H1 (cell line): ENCODE data around the gene FAM193B. TPM values are rescaled to one million over a fixed set of nuclear protein-coding genes. Genes with fewer than 3 reads are reported as not detected.

Experiments
- CTCF ChIA-PET: fragments of 300-600 bp; sonication (Branson Sonifier 250); formaldehyde crosslinking; loops from one replicate; lab custom pipeline; 2021; ENCODE audit not compliant: partially characterized antibody; lab: Charles Lee
- POLR2A ChIA-PET: fragments of 300-600 bp; sonication (Branson Sonifier 250); formaldehyde crosslinking; loops from one replicate; lab custom pipeline; 2021; ENCODE audit warnings: inconsistent platforms; ENCODE audit not compliant: partially characterized antibody; lab: Charles Lee
- DNase-seq, 2 experiments: peaks; one replicate each; pipeline versions ENCODE4 v3.0.0 to v3.0.0-alpha.2; 2010 to 2022; ENCODE audit warnings: low spot score in 2 of 2, low read depth in 1 of 2, mixed read lengths in 1 of 2
- FAIRE-seq: peaks from 2 replicates; lab custom pipeline; 2011; peaks lifted over from hg19 to GRCh38; lab: Jason Lieb, UNC
- H2AFZ ChIP-seq: 2 replicates; pipeline ENCODE4 v1.8.1; 2012; ENCODE audit warnings: low read length, inconsistent platforms
- H2AK5ac ChIP-seq: 2 replicates; pipeline ENCODE4 v1.6.1; 2013; ENCODE audit warnings: low read depth, low read length
- H2BK120ac ChIP-seq: replicated peaks from 2 replicates; pipeline ENCODE3; 2013; ENCODE audit warnings: low read depth, low read length, inconsistent platforms
- H2BK12ac ChIP-seq: 2 replicates; pipeline ENCODE4 v1.6.1; 2013; ENCODE audit warnings: low read depth, low read length
- H2BK15ac ChIP-seq: 2 replicates; pipeline ENCODE4 v1.6.1; 2013; ENCODE audit warnings: low read length
- H2BK20ac ChIP-seq: 2 replicates; pipeline ENCODE4 v1.6.1; 2013; ENCODE audit warnings: low read length
- H2BK5ac ChIP-seq: 2 replicates; pipeline ENCODE4 v1.6.1; 2013; ENCODE audit warnings: low read depth, low read length
- H3K14ac ChIP-seq: 2 replicates; pipeline ENCODE4 v1.6.1; 2013; ENCODE audit warnings: inconsistent platforms; ENCODE audit not compliant: insufficient read length
- H3K18ac ChIP-seq: 2 replicates; pipeline ENCODE4 v1.6.1; 2013; ENCODE audit warnings: low read length; ENCODE audit errors: extremely low read depth
- H3K23ac ChIP-seq: 2 replicates; pipeline ENCODE4 v1.6.1; 2013; ENCODE audit warnings: inconsistent platforms; ENCODE audit not compliant: insufficient read length
- H3K23me2 ChIP-seq: 2 replicates; pipeline ENCODE4 v1.6.1; 2013; ENCODE audit warnings: low read depth, low read length
- H3K27ac ChIP-seq: 2 replicates; pipeline ENCODE4 v1.6.1; 2011; ENCODE audit warnings: low read depth, low read length, inconsistent platforms
- H3K27me3 ChIP-seq, 4 experiments: replicated peaks in 1 of 4; 1 replicate in 1 of 4; 2 replicates in 3 of 4; pipeline versions ENCODE4 v1.6.1 to v1.8.1; 2011 to 2013; ENCODE audit warnings: low read length in 3 of 4, mild to moderate bottlenecking in 3 of 4, inconsistent platforms in 2 of 4, mixed read lengths in 2 of 4, moderate library complexity in 1 of 4; ENCODE audit not compliant: control insufficient read depth in 3 of 4, insufficient read depth in 3 of 4; ENCODE audit errors: extremely low read depth in 1 of 4
- H3K36me3 ChIP-seq, 4 experiments: 2 replicates each; pipeline versions ENCODE4 v1.6.1 to v1.8.1; 2011 to 2013; ENCODE audit warnings: mild to moderate bottlenecking in 4 of 4, low read length in 3 of 4, moderate library complexity in 2 of 4, control low read depth in 1 of 4, inconsistent platforms in 1 of 4; ENCODE audit not compliant: insufficient read depth in 4 of 4, control insufficient read depth in 2 of 4
- H3K4ac ChIP-seq: replicated peaks from 2 replicates; pipeline ENCODE3; 2013; ENCODE audit warnings: low read length, low read depth, mixed read lengths, inconsistent platforms; ENCODE audit not compliant: insufficient read length
- H3K4me1 ChIP-seq, 4 experiments: replicated peaks in 1 of 4; 1 replicate in 1 of 4; 2 replicates in 3 of 4; pipeline versions ENCODE4 v1.6.1 to v1.8.1; 2011 to 2013; ENCODE audit warnings: low read length in 3 of 4, inconsistent platforms in 2 of 4, mixed read lengths in 1 of 4; ENCODE audit not compliant: insufficient read depth in 4 of 4, control insufficient read depth in 3 of 4
- H3K4me2 ChIP-seq, 2 experiments: 2 replicates each; pipeline versions ENCODE4 v1.6.1 to v1.8.1; 2011 to 2013; ENCODE audit warnings: low read depth in 2 of 2, low read length in 2 of 2, control low read depth in 1 of 2, inconsistent platforms in 1 of 2, mild to moderate bottlenecking in 1 of 2; ENCODE audit not compliant: insufficient read depth in 1 of 2
- H3K4me3 ChIP-seq, 4 experiments: fragments of 200-600, 300-600 bp in 1 of 4; sonication (generic), shearing (Covaris generic), sonication (Bioruptor Twin) in 1 of 4; 2 replicates each; pipeline versions ENCODE4 v1.5.1 to v1.8.1; 2011 to 2016; ENCODE audit warnings: low read length in 4 of 4, low read depth in 3 of 4, control low read depth in 2 of 4, inconsistent platforms in 2 of 4, mild to moderate bottlenecking in 2 of 4, mixed read lengths in 1 of 4, moderate library complexity in 1 of 4; ENCODE audit not compliant: insufficient read depth in 2 of 4; ENCODE audit errors: extremely low read depth in 1 of 4
- H3K56ac ChIP-seq: replicated peaks from 2 replicates; pipeline ENCODE3; 2013; ENCODE audit warnings: low read depth, mild to moderate bottlenecking, mixed read lengths, low read length, inconsistent platforms; ENCODE audit not compliant: insufficient read length
- H3K79me1 ChIP-seq: 2 replicates; pipeline ENCODE4 v1.6.1; 2013; ENCODE audit warnings: low read depth, low read length, control low read depth
- H3K79me2 ChIP-seq, 2 experiments: 2 replicates each; pipeline versions ENCODE4 v1.6.1 to v1.8.1; 2012 to 2013; ENCODE audit warnings: low read length in 2 of 2, mild to moderate bottlenecking in 2 of 2, inconsistent platforms in 1 of 2; ENCODE audit not compliant: insufficient read depth in 2 of 2, control insufficient read depth in 1 of 2
- H3K9ac ChIP-seq, 4 experiments: replicated peaks in 1 of 4; 1 replicate in 1 of 4; 2 replicates in 3 of 4; pipeline versions ENCODE4 v1.6.1 to v1.8.1; 2011 to 2013; ENCODE audit warnings: low read depth in 3 of 4, low read length in 3 of 4, control low read depth in 2 of 4, mild to moderate bottlenecking in 2 of 4, moderate library complexity in 2 of 4, inconsistent platforms in 1 of 4; ENCODE audit errors: extremely low read depth in 1 of 4
- H3K9me3 ChIP-seq, 2 experiments: 2 replicates each; pipeline versions ENCODE4 v1.6.1 to v1.8.1; 2012 to 2013; ENCODE audit warnings: mild to moderate bottlenecking in 2 of 2, moderate library complexity in 2 of 2, control low read depth in 1 of 2, inconsistent platforms in 1 of 2, low read depth in 1 of 2, low read length in 1 of 2, mixed read lengths in 1 of 2; ENCODE audit not compliant: insufficient read depth in 2 of 2
- H4K20me1 ChIP-seq, 2 experiments: replicated peaks in 1 of 2; 2 replicates each; pipeline versions ENCODE3 to v1.8.1; 2011 to 2013; ENCODE audit warnings: inconsistent platforms in 2 of 2, low read length in 2 of 2, mild to moderate bottlenecking in 1 of 2; ENCODE audit not compliant: insufficient read depth in 2 of 2, control insufficient read depth in 1 of 2
- H4K5ac ChIP-seq: 2 replicates; pipeline ENCODE4 v1.6.1; 2013; ENCODE audit warnings: low read length, low read depth, mixed read lengths, inconsistent platforms; ENCODE audit not compliant: insufficient read length
- H4K8ac ChIP-seq: 2 replicates; pipeline ENCODE4 v1.8.0; 2013; ENCODE audit warnings: mild to moderate bottlenecking, moderate library complexity, low read length, inconsistent platforms; ENCODE audit not compliant: insufficient read depth; ENCODE audit errors: extremely low read depth
- H4K91ac ChIP-seq: replicated peaks from 2 replicates; pipeline ENCODE3; 2013; ENCODE audit warnings: low read length, mixed read lengths, inconsistent platforms; ENCODE audit not compliant: insufficient read length
- KDM4A ChIP-seq: IDR thresholded peaks from one replicate; pipeline ENCODE4 v1.7.1; 2012; ENCODE audit warnings: low read depth, mild to moderate bottlenecking, moderate library complexity, low read length, inconsistent platforms; ENCODE audit not compliant: severe bottlenecking
- WGBS, 2 experiments: shearing (Covaris generic) in 1 of 2; methylation state at CpG; one replicate each; pipeline versions ENCODE4 v1.1.6 to v1.1.7; 2013 to 2015; ENCODE audit warnings: low lambda C conversion rate in 2 of 2, mixed read lengths in 2 of 2, inconsistent platforms in 1 of 2, low coverage in 1 of 2, missing lambda C conversion rate in 1 of 2; ENCODE audit not compliant: insufficient replicate concordance in 2 of 2, insufficient coverage in 1 of 2, insufficient read length in 1 of 2; ENCODE audit errors: extremely low coverage in 1 of 2, missing lambda C conversion rate in 1 of 2; 5-methylcytosine and 5-hydroxymethylcytosine counted together
- polyA plus RNA-seq, 7 experiments: library from polyadenylated mRNA; depleted of rRNA in 3 of 7; stranded (reverse) in 5 of 7; unstranded in 2 of 7; fragments of >200 nt in 5 of 7; fragments of 200-250 nt in 2 of 7; gene quantifications; 1 replicate in 5 of 7; 2 replicates in 1 of 7; 4 replicates in 1 of 7; pipeline versions ENCODE4 v1.2.1 to v1.2.3, GENCODE V29; 2011 to 2013; ENCODE audit warnings: missing spikeins in 2 of 7, mixed read lengths in 2 of 7
- total RNA-seq: library from RNA; stranded (reverse); fragmentation: NEBNext Ultra II Directional; extraction: Animal tissue kit (Norgen Biotek cat#: 25700); gene quantifications from 2 replicates; pipeline ENCODE4 v1.2.1, GENCODE V29; 2021

Gene FAM193B
- total and polyA plus RNA-seq, 2 of the 8 experiments (the other 6 are each of a cell fraction or from before 2014, with no cell fraction given), result 49.9 to 69.8 TPM

DNA sequence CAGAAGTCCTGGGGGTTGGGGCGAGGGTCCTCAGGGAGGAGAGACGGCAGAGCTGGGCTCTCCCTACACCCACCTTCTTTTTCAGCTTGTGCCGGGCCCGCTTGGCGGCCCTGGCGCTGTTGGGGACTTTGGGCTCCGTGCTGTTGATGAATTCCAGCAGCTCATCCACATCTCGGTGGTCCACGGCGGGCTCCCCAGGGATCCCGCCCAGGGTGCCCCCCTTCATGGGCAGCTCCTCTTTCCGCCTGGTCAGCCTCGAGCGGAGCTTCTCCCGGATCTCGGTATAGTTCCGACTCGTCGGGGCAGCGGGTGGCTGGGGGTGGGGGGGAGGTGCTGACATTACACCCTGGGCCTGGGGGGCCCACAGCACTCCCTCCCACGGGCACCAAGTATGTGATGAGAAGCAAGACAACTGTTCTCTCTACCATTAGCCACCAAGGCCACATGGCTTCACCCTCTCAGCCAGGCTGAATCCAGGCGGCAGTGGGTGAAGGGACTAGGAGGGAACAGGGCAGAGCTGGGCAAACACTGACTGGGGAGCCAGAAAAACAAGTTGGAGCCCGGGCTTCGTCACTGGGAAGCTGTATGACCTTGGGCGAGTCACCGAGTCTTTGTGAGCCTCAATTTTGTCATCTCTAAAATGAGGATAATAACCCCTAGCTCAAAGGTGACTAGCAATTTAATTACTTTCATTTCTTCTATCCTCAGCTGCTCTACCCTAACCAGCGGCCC is 23.0 kb downstream of the FAM193B start:
- no peaks in the 10 kb centered on the region for H3K23me2 ChIP-seq
- FAIRE-seq (no peak), DNase-seq (no peak)
- H3K4me2 ChIP-seq, result no peak overlapping the region
- no peak overlapping the region for H3K4ac ChIP-seq
- H3K36me3 ChIP-seq, result peaks cover 20 to 78% (median 36%) of the 10 kb centered on the region in 4 experiments; a peak in 6 of 8 replicates
- H2AK5ac ChIP-seq, result no peak overlapping the region
- H3K9me3 ChIP-seq, result no peaks in the 10 kb centered on the region
- H3K18ac ChIP-seq, result no peak overlapping the region
- H2AFZ ChIP-seq, result no peak overlapping the region
- H3K79me1 ChIP-seq, result peaks cover 12% of the 10 kb centered on the region
- no peak overlapping the region for H2BK120ac ChIP-seq
- no peaks in the 10 kb centered on the region for H3K27me3 ChIP-seq
- no peak overlapping the region for H2BK15ac ChIP-seq
- H4K8ac ChIP-seq, result no peak overlapping the region
- H2BK20ac ChIP-seq, result no peak overlapping the region
- no peak overlapping the region for H4K5ac ChIP-seq
- H2BK12ac ChIP-seq, result no peak overlapping the region
- CTCF ChIA-PET, result interaction anchor here (1.0 to 1.7 kb wide), 3 partner anchors 15 to 47 kb away, joined by 3 to 4 read pairs (median 3); no protein-coding TSS in a partner anchor
- H3K79me2 ChIP-seq, result no peaks in the 10 kb centered on the region; a peak in 1 of 4 replicates
- H3K4me3 ChIP-seq, result no peak overlapping the region
- 95% methylated on average over 27 of the region's 27 CpGs; no CpG with 5 or more reads in 1 of the 2 experiments for WGBS, 2 experiments
- peaks cover 2 to 14% of the 10 kb centered on the region in 2 experiments for H4K20me1 ChIP-seq
- H3K9ac ChIP-seq, result no peak overlapping the region
- H3K14ac ChIP-seq, result no peak overlapping the region
- no peak overlapping the region for H3K23ac ChIP-seq
- no peak overlapping the region for H2BK5ac ChIP-seq
- POLR2A ChIA-PET, result interaction anchor here (1.0 to 2.3 kb wide), 3 partner anchors 10 to 15 kb away, joined by 4 to 11 read pairs (median 8); partner anchors contain the start of gene DDX41
- no peaks in the 10 kb centered on the region for H3K4me1 ChIP-seq
- H3K56ac ChIP-seq, result no peak overlapping the region
- H3K27ac ChIP-seq, result no peak overlapping the region
- H4K91ac ChIP-seq, result no peak overlapping the region
- TF ChIP-seq KDM4A, result no peak
